K562 (cell line): ENCODE measurements around the gene PTGIS. TPM values are rescaled to one million over a fixed set of nuclear protein-coding genes. Genes with fewer than 3 reads are reported as not detected.

Source experiments
- ARID2 ChIP-seq: fragments of 450-650 bp; IDR thresholded peaks from 2 replicates; pipeline ENCODE4 v1.6.1; 2017; ENCODE audit warnings: antibody characterized with exemption, mild to moderate bottlenecking
- ASH1L ChIP-seq: fragments of 450-650 bp; IDR thresholded peaks from 2 replicates; pipeline ENCODE4 v1.6.1; 2018; ENCODE audit warnings: borderline replicate concordance, mild to moderate bottlenecking, low read depth; ENCODE audit not compliant: partially characterized antibody
- CHD4 ChIP-seq: fragments of 200-600 bp; sonication (generic); IDR thresholded peaks from 3 replicates; pipeline ENCODE4 v1.6.1; 2012; ENCODE audit warnings: low read depth, mild to moderate bottlenecking, mixed read lengths, low read length, inconsistent platforms; ENCODE audit not compliant: insufficient read depth, insufficient replicate concordance, poor library complexity, severe bottlenecking
- COPS2 ChIP-seq: fragments of 450-650 bp; conservative IDR thresholded peaks from 2 replicates; pipeline ENCODE4 v1.6.1; 2016; ENCODE audit warnings: mild to moderate bottlenecking, moderate library complexity
- FOXJ3 ChIP-seq: sonication (generic); formaldehyde crosslinking; IDR thresholded peaks from 2 replicates; pipeline ENCODE4 v1.4.0; 2020; ENCODE audit warnings: mild to moderate bottlenecking, missing genetic modification reagents
- FOXM1 ChIP-seq, 2 experiments: fragments of 450-650 bp in 1 of 2; sonication (generic) in 1 of 2; formaldehyde crosslinking in 1 of 2; IDR thresholded peaks; 2 replicates each; pipeline versions ENCODE4 v1.6.1 to v1.9.0; 2017 to 2022; ENCODE audit warnings: low read depth in 2 of 2, mild to moderate bottlenecking in 2 of 2, missing genetic modification reagents in 1 of 2, moderate library complexity in 1 of 2
- HCFC1 ChIP-seq: IDR thresholded peaks from 2 replicates; pipeline ENCODE4 v1.6.1; 2012; ENCODE audit warnings: low read depth, low read length, improper control_type of control experiment
- MEF2A ChIP-seq: IDR thresholded peaks from 2 replicates; pipeline ENCODE4 v1.6.1; 2011; ENCODE audit warnings: low read depth, mild to moderate bottlenecking, low read length, moderate library complexity; ENCODE audit not compliant: control insufficient read depth
- MYBL2 ChIP-seq, 2 experiments: fragments of 450-650 bp in 1 of 2; sonication (generic) in 1 of 2; formaldehyde crosslinking in 1 of 2; IDR thresholded peaks; 2 replicates each; pipeline versions ENCODE4 v1.6.1 to v1.8.1; 2017 to 2022; ENCODE audit warnings: borderline replicate concordance in 1 of 2, inconsistent platforms in 1 of 2, low read depth in 1 of 2, mild to moderate bottlenecking in 1 of 2, missing genetic modification reagents in 1 of 2, moderate library complexity in 1 of 2
- POLR3A ChIP-seq: IDR thresholded peaks from 2 replicates; pipeline ENCODE4 v1.6.1; 2011; ENCODE audit warnings: borderline replicate concordance, mild to moderate bottlenecking, moderate library complexity; ENCODE audit not compliant: insufficient read length, insufficient read depth; ENCODE audit errors: extremely low read depth
- RAD21 ChIP-seq, 2 experiments: fragments of 250-450 bp in 1 of 2; fragments of 450-650 bp in 1 of 2; sonication (Bioruptor Pico) in 1 of 2; formaldehyde crosslinking in 1 of 2; IDR thresholded peaks in 1 of 2; conservative IDR thresholded peaks in 1 of 2; 2 replicates each; pipeline versions ENCODE4 v1.4.0 to v1.8.0; 2020 to 2022; ENCODE audit warnings: mild to moderate bottlenecking in 2 of 2, moderate library complexity in 1 of 2
- RB1 ChIP-seq: fragments of 450-650 bp; IDR thresholded peaks from 2 replicates; pipeline ENCODE4 v1.6.1; 2017; ENCODE audit warnings: low read depth, mild to moderate bottlenecking
- RBM15 ChIP-seq: fragments of 200-400 bp; formaldehyde crosslinking; IDR thresholded peaks from 2 replicates; pipeline ENCODE4 v1.6.1; 2018; ENCODE audit warnings: mild to moderate bottlenecking, low read length, moderate library complexity; ENCODE audit not compliant: insufficient read depth
- SOX6 ChIP-seq: fragments of 450-650 bp; IDR thresholded peaks from 2 replicates; pipeline ENCODE4 v1.6.1; 2014; ENCODE audit warnings: mild to moderate bottlenecking
- SUPT5H ChIP-seq: fragments of 450-650 bp; IDR thresholded peaks from 2 replicates; pipeline ENCODE4 v1.6.1; 2016
- TBL1XR1 ChIP-seq, 2 experiments: IDR thresholded peaks; 2 replicates each; pipeline ENCODE4 v1.6.1; 2012; ENCODE audit warnings: improper control_type of control experiment in 2 of 2, low read length in 2 of 2, mild to moderate bottlenecking in 1 of 2
- ZBTB8A ChIP-seq: fragments of 450-650 bp; IDR thresholded peaks from 2 replicates; pipeline ENCODE4 v1.6.1; 2018; ENCODE audit warnings: mild to moderate bottlenecking, moderate library complexity; ENCODE audit not compliant: partially characterized antibody
- ZNF239 ChIP-seq: fragments of 250-450 bp; sonication (Bioruptor Pico); IDR thresholded peaks from 2 replicates; pipeline ENCODE4 v1.4.0; 2020; ENCODE audit warnings: mild to moderate bottlenecking
- polyA plus RNA-seq, 8 experiments: library from polyadenylated mRNA; depleted of rRNA in 4 of 8; stranded (reverse) in 5 of 8; unstranded in 3 of 8; fragments of >200 nt; fragmentation: Nextera tagmentation in 2 of 8; fragmentation: Illumina TruSeq in 1 of 8; extraction: Ambion mirVana in 2 of 8; extraction: Trizol in 1 of 8; gene quantifications; 2 replicates each; pipeline versions ENCODE4 v1.2.1 to v1.2.3, GENCODE V29; 2011 to 2014; ENCODE audit warnings: inconsistent platforms in 1 of 8, missing spikeins in 1 of 8
- total RNA-seq, 7 experiments: library from RNA; depleted of rRNA in 6 of 7; stranded (reverse); fragments of >200 nt in 6 of 7; fragmentation: Illumina TruSeq in 2 of 7; extraction: Trizol in 2 of 7; gene quantifications; 2 replicates each; pipeline versions ENCODE4 v1.2.1 to v1.2.3, GENCODE V29; 2011 to 2021; ENCODE audit warnings: low replicate concordance in 1 of 7
- TF ChIP-seq, protein P1 (sequence below): fragments of 450-650 bp; formaldehyde crosslinking; IDR thresholded peaks from 2 replicates; pipeline ENCODE4 v1.4.0; 2020; ENCODE audit warnings: mild to moderate bottlenecking, moderate library complexity
- TF ChIP-seq, protein P2 (sequence below): sonication (generic); formaldehyde crosslinking; IDR thresholded peaks from 2 replicates; pipeline ENCODE4 v1.8.1; 2023; ENCODE audit warnings: mild to moderate bottlenecking, missing genetic modification reagents
- TF ChIP-seq, protein P3 (sequence below): fragments of 450-650 bp; conservative IDR thresholded peaks from 2 replicates; pipeline ENCODE4 v1.6.1; 2016; ENCODE audit warnings: missing genetic modification characterization, low read depth, mild to moderate bottlenecking, control low read depth, missing compliant biosample characterization

Gene PTGIS
- total and polyA plus RNA-seq, 9 of the 15 experiments (the other 6 are each of a cell fraction or from before 2014, with no cell fraction given) = not detected

DNA sequence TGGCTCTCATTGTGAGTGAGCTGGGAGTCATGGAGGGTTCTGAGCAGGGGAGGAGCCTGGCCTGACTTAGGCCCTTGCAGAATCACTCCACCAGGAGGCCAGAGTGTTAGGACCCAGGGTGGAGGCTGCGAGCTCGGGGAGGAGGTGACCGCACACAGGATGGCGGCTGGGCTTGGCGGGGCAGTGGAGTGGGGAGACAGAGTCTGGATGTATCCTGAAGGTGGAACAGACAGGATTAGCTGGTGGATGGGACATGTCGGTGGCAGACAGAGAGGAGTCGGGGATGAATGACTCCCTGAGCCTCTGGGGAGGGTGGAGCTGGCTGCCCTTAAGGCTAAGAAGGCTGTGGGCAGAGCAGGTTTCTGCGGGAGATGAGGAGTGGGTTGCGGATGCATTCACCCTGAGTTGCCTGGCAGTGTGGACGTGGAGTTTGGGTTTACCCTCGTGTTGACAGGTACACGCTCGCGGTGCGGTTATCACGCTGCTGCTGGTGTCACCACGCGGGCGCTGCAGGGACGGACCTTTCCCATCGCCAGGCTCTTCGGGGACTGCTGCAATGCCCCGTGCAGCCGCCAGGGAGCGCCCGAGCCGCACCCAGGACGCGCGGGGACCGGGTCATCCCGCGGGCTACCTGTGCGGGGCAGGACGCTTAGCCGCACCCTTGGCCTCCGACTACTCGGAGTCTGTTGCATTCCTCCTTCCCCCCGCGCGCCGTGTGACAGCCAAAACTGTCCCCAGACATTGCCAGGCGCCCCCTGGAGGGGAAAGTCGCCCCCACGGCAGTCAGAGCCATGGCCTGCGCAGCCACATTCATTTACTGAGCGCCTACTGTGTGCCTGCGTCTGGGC is 43.0 kb upstream of the PTGIS start (continued):
- TF ChIP-seq CHD4 = no peak
- TF ChIP-seq ZNF239 (CRISPR knock-in tag) = 0 out of 2 replicates have a peak, but pooled peaks have one; percentile 10
- TF ChIP-seq ZBTB8A = no peak
- 0 out of 4 replicates have a peak, but pooled peaks of 1 of the 2 experiments have one; percentile 63 for TF ChIP-seq TBL1XR1 (IDR thresholded peaks at IDR 0.05; ENCODE audit: low read length in 2 of 2)
- no peak for TF ChIP-seq MYBL2 (IDR thresholded peaks at IDR 0.05; ENCODE audit: low read depth)
- no peak for TF ChIP-seq MYBL2 (CRISPR knock-in tag; IDR thresholded peaks at IDR 0.05; ENCODE audit: borderline replicate concordance)
- no peak for TF ChIP-seq POLR3A
- TF ChIP-seq SOX6 = peak; percentile 75
- TF ChIP-seq MEF2A = 0 out of 2 replicates have a peak, but pooled peaks have one; percentile 23
- TF ChIP-seq, protein P1, sequence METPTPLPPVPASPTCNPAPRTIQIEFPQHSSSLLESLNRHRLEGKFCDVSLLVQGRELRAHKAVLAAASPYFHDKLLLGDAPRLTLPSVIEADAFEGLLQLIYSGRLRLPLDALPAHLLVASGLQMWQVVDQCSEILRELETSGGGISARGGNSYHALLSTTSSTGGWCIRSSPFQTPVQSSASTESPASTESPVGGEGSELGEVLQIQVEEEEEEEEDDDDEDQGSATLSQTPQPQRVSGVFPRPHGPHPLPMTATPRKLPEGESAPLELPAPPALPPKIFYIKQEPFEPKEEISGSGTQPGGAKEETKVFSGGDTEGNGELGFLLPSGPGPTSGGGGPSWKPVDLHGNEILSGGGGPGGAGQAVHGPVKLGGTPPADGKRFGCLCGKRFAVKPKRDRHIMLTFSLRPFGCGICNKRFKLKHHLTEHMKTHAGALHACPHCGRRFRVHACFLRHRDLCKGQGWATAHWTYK (CRISPR knock-in tag) = no peak; the same call in 1 of the 2 replicates
- TF ChIP-seq ARID2 = peak; percentile 97
- TF ChIP-seq, protein P2, sequence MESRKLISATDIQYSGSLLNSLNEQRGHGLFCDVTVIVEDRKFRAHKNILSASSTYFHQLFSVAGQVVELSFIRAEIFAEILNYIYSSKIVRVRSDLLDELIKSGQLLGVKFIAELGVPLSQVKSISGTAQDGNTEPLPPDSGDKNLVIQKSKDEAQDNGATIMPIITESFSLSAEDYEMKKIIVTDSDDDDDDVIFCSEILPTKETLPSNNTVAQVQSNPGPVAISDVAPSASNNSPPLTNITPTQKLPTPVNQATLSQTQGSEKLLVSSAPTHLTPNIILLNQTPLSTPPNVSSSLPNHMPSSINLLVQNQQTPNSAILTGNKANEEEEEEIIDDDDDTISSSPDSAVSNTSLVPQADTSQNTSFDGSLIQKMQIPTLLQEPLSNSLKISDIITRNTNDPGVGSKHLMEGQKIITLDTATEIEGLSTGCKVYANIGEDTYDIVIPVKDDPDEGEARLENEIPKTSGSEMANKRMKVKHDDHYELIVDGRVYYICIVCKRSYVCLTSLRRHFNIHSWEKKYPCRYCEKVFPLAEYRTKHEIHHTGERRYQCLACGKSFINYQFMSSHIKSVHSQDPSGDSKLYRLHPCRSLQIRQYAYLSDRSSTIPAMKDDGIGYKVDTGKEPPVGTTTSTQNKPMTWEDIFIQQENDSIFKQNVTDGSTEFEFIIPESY (CRISPR knock-in tag) = peak; percentile 90; the same call in 1 of the 2 replicates
- peak; percentile 48 for TF ChIP-seq HCFC1
- TF ChIP-seq, protein P3, sequence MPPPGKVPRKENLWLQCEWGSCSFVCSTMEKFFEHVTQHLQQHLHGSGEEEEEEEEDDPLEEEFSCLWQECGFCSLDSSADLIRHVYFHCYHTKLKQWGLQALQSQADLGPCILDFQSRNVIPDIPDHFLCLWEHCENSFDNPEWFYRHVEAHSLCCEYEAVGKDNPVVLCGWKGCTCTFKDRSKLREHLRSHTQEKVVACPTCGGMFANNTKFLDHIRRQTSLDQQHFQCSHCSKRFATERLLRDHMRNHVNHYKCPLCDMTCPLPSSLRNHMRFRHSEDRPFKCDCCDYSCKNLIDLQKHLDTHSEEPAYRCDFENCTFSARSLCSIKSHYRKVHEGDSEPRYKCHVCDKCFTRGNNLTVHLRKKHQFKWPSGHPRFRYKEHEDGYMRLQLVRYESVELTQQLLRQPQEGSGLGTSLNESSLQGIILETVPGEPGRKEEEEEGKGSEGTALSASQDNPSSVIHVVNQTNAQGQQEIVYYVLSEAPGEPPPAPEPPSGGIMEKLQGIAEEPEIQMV (tag) = no peak
- no peak for TF ChIP-seq FOXM1 (IDR thresholded peaks at IDR 0.05; ENCODE audit: low read depth)
- TF ChIP-seq FOXM1 (CRISPR knock-in tag; IDR thresholded peaks at IDR 0.05; ENCODE audit: low read depth) = no peak
- TF ChIP-seq COPS2 = no peak
- no peak for TF ChIP-seq ASH1L
- no peak for TF ChIP-seq RBM15
- TF ChIP-seq RB1 = peak; percentile 99
- TF ChIP-seq RAD21 (CRISPR knock-in tag; conservative IDR thresholded peaks at IDR 0.05 in 1 of 2, IDR thresholded peaks at IDR 0.05 in 1 of 2) = peak; percentile 99 to 100
- TF ChIP-seq SUPT5H = no peak
- TF ChIP-seq FOXJ3 (CRISPR knock-in tag) = no peak
